Gastrocnemius medialis (tissue), 4 donors: ENCODE results near the gene ITPR1. TPM values are rescaled to one million over a fixed set of nuclear protein-coding genes. Genes with fewer than 3 reads are reported as not detected.

Source experiments
- ATAC-seq, 2 donors: fragments of 150-250 bp; one replicate each; pipeline ENCODE4 v1.9.1; 2016
- DNase-seq, 2 donors: peaks; one replicate each; pipeline ENCODE4 v3.0.0-alpha.2; 2019
- H3K27ac ChIP-seq, 4 donors: fragments of 200-600 bp; sonication (generic); 1 replicate in 1 of 4; 2 replicates in 3 of 4; pipeline ENCODE4 v1.5.1; 2016 to 2018; ENCODE audit warnings: mild to moderate bottlenecking in 2 of 4, moderate library complexity in 1 of 4
- H3K27me3 ChIP-seq, 3 donors: fragments of 200-600 bp; sonication (generic) in 2 of 3; 1 replicate in 1 of 3; 2 replicates in 2 of 3; pipeline versions ENCODE4 v1.5.1 to v1.6.0; 2016 to 2019; ENCODE audit warnings: mild to moderate bottlenecking in 1 of 3, moderate library complexity in 1 of 3
- H3K36me3 ChIP-seq, 2 donors: fragments of 200-600 bp; sonication (generic) in 1 of 2; one replicate each; pipeline ENCODE4 v1.5.1; 2017 to 2018
- H3K4me1 ChIP-seq, 2 donors: fragments of 200-600 bp; sonication (generic) in 1 of 2; one replicate each; pipeline ENCODE4 v1.5.1; 2016 to 2017; ENCODE audit warnings: mild to moderate bottlenecking in 2 of 2
- H3K4me3 ChIP-seq, 4 donors: fragments of 200-600 bp; sonication (generic) in 3 of 4; 1 replicate in 1 of 4; 2 replicates in 3 of 4; pipeline ENCODE4 v1.5.1; 2016 to 2019; ENCODE audit warnings: mild to moderate bottlenecking in 2 of 4
- H3K9me3 ChIP-seq, 3 donors: fragments of 200-600 bp; sonication (generic) in 2 of 3; 1 replicate in 1 of 3; 2 replicates in 2 of 3; pipeline ENCODE4 v1.5.1; 2016 to 2019
- POLR2A ChIP-seq, 2 donors: fragments of 450-650 bp; IDR thresholded peaks; one replicate each; pipeline ENCODE4 v1.6.1; 2017; ENCODE audit warnings: antibody characterized with exemption in 2 of 2, mild to moderate bottlenecking in 2 of 2, moderate library complexity in 2 of 2
- in situ Hi-C, 4 donors: fragments of 200-750 bp; cut with MboI; loops; one replicate each; pipeline versions ENCODE4 v1.15.0 to v1.8.0; 2017; ENCODE audit warnings: low sequenced_read_pairs in 4 of 4
- intact Hi-C: fragments of 100-400 bp; cut with DNase I; formaldehyde crosslinking; loops from one replicate; pipeline ENCODE4 v1.15.1; 2023; ENCODE audit warnings: low total_unique reads
- total RNA-seq, 4 donors: library from RNA; depleted of rRNA; stranded (reverse); fragments of >200 nt; gene quantifications; one replicate each; pipeline versions ENCODE4 v1.1.0 to v1.2.3, GENCODE V29; 2016
- TF ChIP-seq, protein P1 (sequence below), 5 experiments: fragments of 450-650 bp in 3 of 5; fragments of 200-600 bp in 2 of 5; sonication (generic) in 2 of 5; IDR thresholded peaks in 4 of 5; conservative IDR thresholded peaks in 1 of 5; 1 replicate in 4 of 5; 2 replicates in 1 of 5; pipeline ENCODE4 v1.5.1; 2016 to 2019; ENCODE audit warnings: antibody characterized with exemption in 5 of 5, mild to moderate bottlenecking in 3 of 5, moderate library complexity in 3 of 5

Gene ITPR1
- total RNA-seq, 4 donors from 2014 or later = 5.5 to 21.7 (median 11.3) TPM

DNA sequence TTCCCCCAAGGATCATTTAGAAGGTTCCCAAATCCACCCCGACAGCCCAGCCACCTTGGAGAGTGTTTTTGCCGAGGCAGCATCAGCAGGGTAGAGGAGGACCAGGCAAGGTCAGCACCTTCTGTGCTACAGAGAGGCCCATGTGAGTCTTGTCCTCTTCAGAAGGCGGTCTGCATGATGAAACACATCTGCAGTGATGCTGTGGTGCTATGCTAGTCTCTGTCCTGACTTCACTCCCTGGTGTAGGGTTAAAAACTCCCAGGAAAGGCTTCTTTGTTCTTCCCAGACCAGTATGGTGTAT, 87.9 kb downstream of the ITPR1 start:
- peaks cover 3 to 10% of the 10 kb centered on the region in 2 donors for H3K4me1 ChIP-seq
- no peaks in the 10 kb centered on the region for H3K9me3 ChIP-seq
- no peaks in the 10 kb centered on the region for H3K27me3 ChIP-seq
- in situ Hi-C loops = no loop called here
- intact Hi-C loops = loop anchor here (5.0 kb wide), 1 partner anchor 89 kb away; the partner anchor contains the start of gene ITPR1
- ATAC-seq (peak in 1 of 2 donors; percentile 26), DNase-seq (no peak)
- H3K36me3 ChIP-seq = no peaks in the 10 kb centered on the region
- peak overlapping the region in 2 of 4 donors; percentile 14 to 67 for H3K27ac ChIP-seq
- no peak for TF ChIP-seq POLR2A (IDR thresholded peaks at IDR 0.05)
- TF ChIP-seq, protein P1, sequence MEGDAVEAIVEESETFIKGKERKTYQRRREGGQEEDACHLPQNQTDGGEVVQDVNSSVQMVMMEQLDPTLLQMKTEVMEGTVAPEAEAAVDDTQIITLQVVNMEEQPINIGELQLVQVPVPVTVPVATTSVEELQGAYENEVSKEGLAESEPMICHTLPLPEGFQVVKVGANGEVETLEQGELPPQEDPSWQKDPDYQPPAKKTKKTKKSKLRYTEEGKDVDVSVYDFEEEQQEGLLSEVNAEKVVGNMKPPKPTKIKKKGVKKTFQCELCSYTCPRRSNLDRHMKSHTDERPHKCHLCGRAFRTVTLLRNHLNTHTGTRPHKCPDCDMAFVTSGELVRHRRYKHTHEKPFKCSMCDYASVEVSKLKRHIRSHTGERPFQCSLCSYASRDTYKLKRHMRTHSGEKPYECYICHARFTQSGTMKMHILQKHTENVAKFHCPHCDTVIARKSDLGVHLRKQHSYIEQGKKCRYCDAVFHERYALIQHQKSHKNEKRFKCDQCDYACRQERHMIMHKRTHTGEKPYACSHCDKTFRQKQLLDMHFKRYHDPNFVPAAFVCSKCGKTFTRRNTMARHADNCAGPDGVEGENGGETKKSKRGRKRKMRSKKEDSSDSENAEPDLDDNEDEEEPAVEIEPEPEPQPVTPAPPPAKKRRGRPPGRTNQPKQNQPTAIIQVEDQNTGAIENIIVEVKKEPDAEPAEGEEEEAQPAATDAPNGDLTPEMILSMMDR (IDR thresholded peaks at IDR 0.05 in 4 of 5, conservative IDR thresholded peaks at IDR 0.05 in 1 of 5) = no peak
- no peak overlapping the region for H3K4me3 ChIP-seq

DNA sequence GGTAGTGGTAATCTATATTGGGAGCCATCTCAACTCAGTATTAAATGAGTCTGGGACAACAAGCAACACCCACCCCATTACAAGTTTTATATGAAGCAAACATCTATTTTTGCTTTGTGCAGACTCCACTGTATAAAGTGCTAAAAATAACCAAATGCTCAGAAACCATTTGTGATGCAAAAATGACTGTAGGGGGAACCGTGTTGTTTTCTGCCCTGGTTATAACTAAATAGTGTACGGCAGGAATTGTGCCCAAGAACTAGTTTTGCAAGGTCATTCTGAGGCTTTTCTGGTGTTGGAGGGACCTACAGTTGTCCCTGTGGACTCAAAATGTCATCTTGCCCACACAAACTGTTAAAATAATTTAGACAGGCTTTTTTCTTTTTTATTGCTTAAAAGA, 88.3 kb downstream of the ITPR1 start:
- intact Hi-C loops = loop anchor here (5.0 kb wide), 1 partner anchor 89 kb away; the partner anchor contains the start of gene ITPR1
- in situ Hi-C loops = no loop called here
- H3K36me3 ChIP-seq = no peaks in the 10 kb centered on the region
- TF ChIP-seq POLR2A (IDR thresholded peaks at IDR 0.05) = no peak
- TF ChIP-seq, protein P1 (IDR thresholded peaks at IDR 0.05 in 4 of 5, conservative IDR thresholded peaks at IDR 0.05 in 1 of 5) = no peak
- H3K4me1 ChIP-seq = peaks cover 3 to 10% of the 10 kb centered on the region in 2 donors
- no peaks in the 10 kb centered on the region for H3K9me3 ChIP-seq
- DNase-seq (no peak), ATAC-seq (no peak)
- no peaks in the 10 kb centered on the region for H3K27me3 ChIP-seq
- peak overlapping the region in 2 of 4 donors; percentile 14 to 67 for H3K27ac ChIP-seq
- no peak overlapping the region for H3K4me3 ChIP-seq

DNA sequence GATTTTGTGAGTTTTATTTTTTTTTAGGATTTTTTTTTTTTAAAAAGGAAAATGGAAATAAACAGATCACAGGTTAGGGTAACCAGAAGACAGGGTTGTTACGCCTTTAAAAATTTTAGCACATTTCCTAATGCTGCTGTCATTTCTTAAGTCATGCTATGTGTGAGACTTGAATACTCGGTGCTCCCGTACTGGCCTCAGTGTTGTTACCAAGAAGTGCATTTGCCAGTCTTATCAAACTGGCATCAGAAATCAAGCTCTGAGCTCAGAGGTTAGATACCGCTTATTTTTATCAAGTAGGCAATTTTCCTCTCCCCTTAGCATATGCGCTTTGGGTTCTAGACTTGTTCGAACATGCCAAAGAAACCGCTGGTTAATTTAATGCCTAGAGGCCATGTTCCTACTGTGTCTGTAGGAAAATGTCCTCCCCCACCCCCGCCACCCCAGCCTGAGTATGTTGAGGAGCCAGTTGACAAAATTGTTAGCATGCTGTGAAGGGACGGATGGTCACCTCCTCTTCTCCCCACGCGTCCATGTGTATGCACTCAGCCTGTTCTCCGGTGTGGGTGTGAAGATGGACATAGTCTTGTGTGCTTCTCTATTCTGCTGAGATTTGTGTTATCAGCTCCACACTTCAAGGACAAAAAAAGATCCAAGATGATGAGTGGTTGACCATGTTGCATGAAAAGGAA, 88.9 kb downstream of the ITPR1 start:
- H3K27ac ChIP-seq = peak overlapping the region in 2 of 4 donors; percentile 14 to 67
- no peaks in the 10 kb centered on the region for H3K27me3 ChIP-seq
- DNase-seq (no peak), ATAC-seq (no peak)
- H3K36me3 ChIP-seq = no peaks in the 10 kb centered on the region
- intact Hi-C loops = loop anchor here (5.0 kb wide), 1 partner anchor 90 kb away; the partner anchor contains the start of gene ITPR1
- in situ Hi-C loops = no loop called here
- TF ChIP-seq POLR2A (IDR thresholded peaks at IDR 0.05) = no peak
- TF ChIP-seq, protein P1 (IDR thresholded peaks at IDR 0.05 in 4 of 5, conservative IDR thresholded peaks at IDR 0.05 in 1 of 5) = no peak
- peaks cover 3 to 10% of the 10 kb centered on the region in 2 donors for H3K4me1 ChIP-seq
- H3K4me3 ChIP-seq = no peak overlapping the region
- no peaks in the 10 kb centered on the region for H3K9me3 ChIP-seq

DNA sequence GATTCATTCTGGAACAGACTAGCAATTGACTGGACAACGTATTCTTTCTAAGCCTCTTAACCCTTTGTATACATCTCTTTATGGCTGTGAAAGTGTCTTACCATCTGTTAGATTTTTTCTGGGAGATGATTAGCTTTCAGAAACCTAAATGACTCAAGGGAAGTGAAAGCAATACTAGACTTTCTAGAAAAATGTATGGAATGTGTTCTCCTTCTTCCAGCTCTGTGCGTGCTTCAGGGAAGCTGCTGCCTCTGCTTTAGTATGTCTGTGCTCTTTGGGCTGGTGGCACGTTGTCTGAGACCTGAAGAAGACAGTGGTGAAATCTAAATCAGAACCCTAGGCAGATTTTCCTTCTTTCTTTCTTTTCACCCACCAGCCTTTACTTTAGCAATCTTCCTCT, 89.5 kb downstream of the ITPR1 start:
- DNase-seq (no peak), ATAC-seq (no peak)
- intact Hi-C loops = loop anchor here (5.0 kb wide), 1 partner anchor 90 kb away; the partner anchor contains the start of gene ITPR1
- Histone ChIP-seq H3K27ac (peak overlapping the region; percentile 46 to 67 (median 58)), H3K27me3 (no peaks in the 10 kb centered on the region), H3K36me3 (no peaks in the 10 kb centered on the region), H3K4me3 (peak overlapping the region in 1 of 4 donors; percentile 49), H3K4me1 (peaks cover 3 to 10% of the 10 kb centered on the region in 2 donors), H3K9me3 (no peaks in the 10 kb centered on the region)
- in situ Hi-C loops = no loop called here
- no peak for TF ChIP-seq POLR2A (IDR thresholded peaks at IDR 0.05)
- TF ChIP-seq, protein P1 (IDR thresholded peaks at IDR 0.05 in 4 of 5, conservative IDR thresholded peaks at IDR 0.05 in 1 of 5) = no peak
